ENCODE data around the gene HTT-AS.

Gene HTT-AS

DNA sequence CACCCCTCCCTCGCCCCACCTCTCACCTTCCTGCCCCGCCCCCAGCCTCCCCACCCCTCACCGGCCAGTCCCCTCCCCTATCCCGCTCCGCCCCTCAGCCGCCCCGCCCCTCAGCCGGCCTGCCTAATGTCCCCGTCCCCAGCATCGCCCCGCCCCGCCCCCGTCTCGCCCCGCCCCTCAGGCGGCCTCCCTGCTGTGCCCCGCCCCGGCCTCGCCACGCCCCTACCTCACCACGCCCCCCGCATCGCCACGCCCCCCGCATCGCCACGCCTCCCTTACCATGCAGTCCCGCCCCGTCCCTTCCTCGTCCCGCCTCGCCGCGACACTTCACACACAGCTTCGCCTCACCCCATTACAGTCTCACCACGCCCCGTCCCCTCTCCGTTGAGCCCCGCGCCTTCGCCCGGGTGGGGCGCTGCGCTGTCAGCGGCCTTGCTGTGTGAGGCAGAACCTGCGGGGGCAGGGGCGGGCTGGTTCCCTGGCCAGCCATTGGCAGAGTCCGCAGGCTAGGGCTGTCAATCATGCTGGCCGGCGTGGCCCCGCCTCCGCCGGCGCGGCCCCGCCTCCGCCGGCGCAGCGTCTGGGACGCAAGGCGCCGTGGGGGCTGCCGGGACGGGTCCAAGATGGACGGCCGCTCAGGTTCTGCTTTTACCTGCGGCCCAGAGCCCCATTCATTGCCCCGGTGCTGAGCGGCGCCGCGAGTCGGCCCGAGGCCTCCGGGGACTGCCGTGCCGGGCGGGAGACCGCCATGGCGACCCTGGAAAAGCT is at the start of gene HTT-AS, which contains the start of gene HTT:
HTT-AS (minus strand) TSS at position 461 of the 768 bp plus-strand sequence.
HTT (plus strand) TSS at position 604 of the 768 bp plus-strand sequence; CDS start at position 749, 145 bp downstream.
- Histone ChIP-seq H3K9me3 (ENCODE audit: control insufficient read depth in 5 of 5, low read length in 5 of 5) (no peaks in the 10 kb centered on the region), H3K9ac (ENCODE audit: low read length in 5 of 5) (peak within 1 kb of the TSS in 4 of 5 donors; percentile 83 to 97 (median 90)), H3K36me3 (ENCODE audit: control insufficient read depth in 5 of 5, insufficient read depth in 5 of 5, low read length in 5 of 5) (no peaks in the 10 kb centered on the region), H3K27me3 (ENCODE audit: control insufficient read depth in 5 of 5, insufficient read depth in 4 of 5, low read length in 5 of 5) (no peaks in the 10 kb centered on the region), H3K27ac (ENCODE audit: low read depth, low read length) (peak within 1 kb of the TSS; percentile 89), H3K4me1 (ENCODE audit: control insufficient read depth in 5 of 5, insufficient read depth in 5 of 5, low read length in 5 of 5) (peaks cover 0 to 32% (median 21%) of the 10 kb centered on the region in 5 donors), H3K4me3 (ENCODE audit: low read depth in 1 of 5, low read length in 5 of 5) (peak within 1 kb of the TSS; percentile 77 to 96 (median 89))

DNA sequence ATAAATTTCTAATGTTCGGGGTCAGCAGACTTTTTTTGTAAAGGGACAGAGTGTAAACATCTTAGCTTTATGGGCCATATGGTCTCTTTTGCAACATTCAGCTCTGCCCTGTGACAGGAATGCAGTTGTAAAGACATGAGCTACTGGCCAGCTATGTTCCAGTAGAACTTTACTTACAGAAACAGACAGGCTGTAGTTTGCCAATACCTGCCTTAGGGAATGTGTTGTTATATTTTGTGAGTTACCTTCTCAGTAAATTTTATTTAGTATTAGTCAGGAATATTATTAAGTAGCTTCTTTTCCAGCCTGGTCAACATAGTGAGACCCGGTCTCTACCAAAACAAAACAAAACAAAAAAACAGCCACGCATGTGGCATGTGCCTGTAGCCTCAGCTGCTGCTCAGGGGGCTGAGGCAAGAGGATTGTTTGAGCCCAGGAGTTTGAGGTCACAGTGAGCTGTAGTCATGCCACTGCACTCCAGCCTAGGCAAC is 48.9 kb upstream of the HTT-AS start:
- Histone ChIP-seq H3K27ac (ENCODE audit: low read depth, low read length) (peak overlapping the region; percentile 71), H3K36me3 (ENCODE audit: control insufficient read depth in 5 of 5, insufficient read depth in 5 of 5, low read length in 5 of 5) (peaks cover 1 to 43% (median 39%) of the 10 kb centered on the region in 5 donors), H3K9ac (ENCODE audit: low read length in 5 of 5) (no peak overlapping the region), H3K27me3 (ENCODE audit: control insufficient read depth in 5 of 5, insufficient read depth in 4 of 5, low read length in 5 of 5) (no peaks in the 10 kb centered on the region), H3K4me1 (ENCODE audit: control insufficient read depth in 5 of 5, insufficient read depth in 5 of 5, low read length in 5 of 5) (peaks cover 2 to 31% (median 28%) of the 10 kb centered on the region in 5 donors), H3K9me3 (ENCODE audit: control insufficient read depth in 5 of 5, low read length in 5 of 5) (no peaks in the 10 kb centered on the region), H3K4me3 (ENCODE audit: low read depth in 1 of 5, low read length in 5 of 5) (no peak overlapping the region)

GRCh38 chr4:3122081-3122563 is 47.8 kb upstream of the HTT-AS start:
- Histone ChIP-seq H3K9me3 (ENCODE audit: control insufficient read depth in 5 of 5, low read length in 5 of 5) (no peaks in the 10 kb centered on the region), H3K27me3 (ENCODE audit: control insufficient read depth in 5 of 5, insufficient read depth in 4 of 5, low read length in 5 of 5) (no peaks in the 10 kb centered on the region), H3K36me3 (ENCODE audit: control insufficient read depth in 5 of 5, insufficient read depth in 5 of 5, low read length in 5 of 5) (peaks cover 0 to 36% (median 31%) of the 10 kb centered on the region in 5 donors), H3K4me1 (ENCODE audit: control insufficient read depth in 5 of 5, insufficient read depth in 5 of 5, low read length in 5 of 5) (peaks cover 4 to 36% (median 33%) of the 10 kb centered on the region in 5 donors), H3K4me3 (ENCODE audit: low read depth in 1 of 5, low read length in 5 of 5) (no peak overlapping the region), H3K27ac (ENCODE audit: low read depth, low read length) (peak overlapping the region; percentile 71), H3K9ac (ENCODE audit: low read length in 5 of 5) (peak overlapping the region in 1 of 5 donors; percentile 31)

DNA sequence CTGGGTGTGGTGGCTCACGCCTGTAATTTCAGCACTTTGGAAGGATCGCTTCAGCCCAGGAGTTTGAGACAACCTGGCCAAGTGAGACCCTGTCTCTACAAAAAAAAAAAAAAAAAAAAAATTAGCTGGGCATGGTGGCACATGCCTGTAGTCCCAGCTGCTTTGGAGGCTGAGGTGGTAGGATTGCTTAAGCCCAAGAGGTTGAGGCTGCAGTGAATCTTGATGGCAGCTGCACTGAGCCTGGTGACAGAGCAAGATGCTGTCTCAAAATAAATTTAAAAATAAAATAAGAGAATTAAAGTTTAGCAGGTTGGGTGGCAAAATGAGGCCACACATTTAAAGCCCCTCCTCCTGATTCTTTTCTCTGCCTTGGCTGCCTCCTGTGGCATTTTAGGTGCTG is 47.3 kb upstream of the HTT-AS start:
- Histone ChIP-seq H3K4me1 (ENCODE audit: control insufficient read depth in 5 of 5, insufficient read depth in 5 of 5, low read length in 5 of 5) (peaks cover 4 to 42% (median 39%) of the 10 kb centered on the region in 5 donors), H3K36me3 (ENCODE audit: control insufficient read depth in 5 of 5, insufficient read depth in 5 of 5, low read length in 5 of 5) (peaks cover 0 to 34% (median 26%) of the 10 kb centered on the region in 5 donors), H3K9ac (ENCODE audit: low read length in 5 of 5) (peak overlapping the region in 1 of 5 donors; percentile 31), H3K27me3 (ENCODE audit: control insufficient read depth in 5 of 5, insufficient read depth in 4 of 5, low read length in 5 of 5) (no peaks in the 10 kb centered on the region), H3K4me3 (ENCODE audit: low read depth in 1 of 5, low read length in 5 of 5) (no peak overlapping the region), H3K9me3 (ENCODE audit: control insufficient read depth in 5 of 5, low read length in 5 of 5) (no peaks in the 10 kb centered on the region), H3K27ac (ENCODE audit: low read depth, low read length) (peak overlapping the region; percentile 71)

DNA sequence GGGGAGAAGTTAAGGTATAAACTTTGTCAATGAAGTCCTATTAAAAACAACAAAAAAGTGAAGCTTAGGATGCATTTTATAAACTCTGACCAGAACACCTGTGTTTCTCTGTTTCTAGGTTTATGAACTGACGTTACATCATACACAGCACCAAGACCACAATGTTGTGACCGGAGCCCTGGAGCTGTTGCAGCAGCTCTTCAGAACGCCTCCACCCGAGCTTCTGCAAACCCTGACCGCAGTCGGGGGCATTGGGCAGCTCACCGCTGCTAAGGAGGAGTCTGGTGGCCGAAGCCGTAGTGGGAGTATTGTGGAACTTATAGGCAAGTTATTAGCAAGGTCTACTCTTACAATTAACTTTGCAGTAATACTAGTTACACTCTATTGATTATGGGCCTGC is 46.8 kb upstream of the HTT-AS start:
- Histone ChIP-seq H3K9ac (ENCODE audit: low read length in 5 of 5) (no peak overlapping the region), H3K27ac (ENCODE audit: low read depth, low read length) (peak overlapping the region; percentile 71), H3K4me1 (ENCODE audit: control insufficient read depth in 5 of 5, insufficient read depth in 5 of 5, low read length in 5 of 5) (peaks cover 4 to 47% (median 43%) of the 10 kb centered on the region in 5 donors), H3K4me3 (ENCODE audit: low read depth in 1 of 5, low read length in 5 of 5) (no peak overlapping the region), H3K36me3 (ENCODE audit: control insufficient read depth in 5 of 5, insufficient read depth in 5 of 5, low read length in 5 of 5) (peaks cover 0 to 37% (median 30%) of the 10 kb centered on the region in 5 donors), H3K9me3 (ENCODE audit: control insufficient read depth in 5 of 5, low read length in 5 of 5) (no peaks in the 10 kb centered on the region), H3K27me3 (ENCODE audit: control insufficient read depth in 5 of 5, insufficient read depth in 4 of 5, low read length in 5 of 5) (no peaks in the 10 kb centered on the region)

DNA sequence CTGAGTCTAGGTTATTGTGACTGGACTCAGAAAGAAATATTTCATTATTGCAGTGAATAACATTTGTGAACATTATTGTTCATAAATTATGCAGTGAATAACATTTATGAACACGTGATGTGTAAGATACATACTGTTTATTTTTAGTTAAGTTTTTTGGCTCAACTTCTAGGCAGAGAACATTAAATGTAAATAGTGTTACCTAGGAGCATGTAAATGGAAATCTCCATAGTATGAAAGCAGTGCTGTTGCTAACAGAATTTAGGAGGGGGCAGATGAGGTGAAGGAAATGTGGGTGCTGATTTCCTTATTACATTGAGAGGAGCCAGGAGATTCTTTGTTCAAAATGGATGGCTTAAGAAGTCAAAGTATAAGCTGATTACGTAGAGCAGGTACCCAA is 45.1 kb upstream of the HTT-AS start:
- no peak overlapping the region for H3K4me3 ChIP-seq (ENCODE audit: low read depth in 1 of 5, low read length in 5 of 5)
- H3K9ac ChIP-seq (ENCODE audit: low read length in 5 of 5), result no peak overlapping the region
- no peaks in the 10 kb centered on the region for H3K27me3 ChIP-seq (ENCODE audit: control insufficient read depth in 5 of 5, insufficient read depth in 4 of 5, low read length in 5 of 5)
- H3K4me1 ChIP-seq (ENCODE audit: control insufficient read depth in 5 of 5, insufficient read depth in 5 of 5, low read length in 5 of 5), result peaks cover 4 to 52% (median 50%) of the 10 kb centered on the region in 5 donors
- no peaks in the 10 kb centered on the region for H3K9me3 ChIP-seq (ENCODE audit: control insufficient read depth in 5 of 5, low read length in 5 of 5)
- peaks cover 0 to 52% (median 38%) of the 10 kb centered on the region in 5 donors for H3K36me3 ChIP-seq (ENCODE audit: control insufficient read depth in 5 of 5, insufficient read depth in 5 of 5, low read length in 5 of 5)
- no peak overlapping the region for H3K27ac ChIP-seq (ENCODE audit: low read depth, low read length)

DNA sequence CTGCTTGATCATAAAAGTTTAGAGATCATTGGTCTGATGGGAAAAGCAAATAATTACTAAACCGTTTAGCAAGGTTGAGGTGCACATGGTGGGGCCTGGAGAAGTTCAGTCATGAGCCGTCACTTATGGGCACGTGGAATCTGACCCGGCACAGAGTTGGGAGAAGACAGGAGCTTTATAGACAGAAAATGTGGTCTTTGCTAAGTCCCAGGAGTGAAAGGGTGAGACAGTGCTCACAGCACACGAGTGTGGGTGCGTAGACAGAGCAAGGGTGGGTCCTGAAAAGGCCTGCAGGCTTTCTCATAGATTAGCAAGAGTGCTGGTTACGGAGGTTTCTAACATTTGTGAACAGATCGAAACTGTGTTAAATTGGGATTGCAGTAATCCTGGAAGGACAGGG is 44.0 kb upstream of the HTT-AS start:
- H3K4me3 ChIP-seq (ENCODE audit: low read depth in 1 of 5, low read length in 5 of 5), result no peak overlapping the region
- no peaks in the 10 kb centered on the region for H3K9me3 ChIP-seq (ENCODE audit: control insufficient read depth in 5 of 5, low read length in 5 of 5)
- peaks cover 4 to 43% (median 40%) of the 10 kb centered on the region in 5 donors for H3K4me1 ChIP-seq (ENCODE audit: control insufficient read depth in 5 of 5, insufficient read depth in 5 of 5, low read length in 5 of 5)
- peak overlapping the region in 1 of 5 donors; percentile 4 for H3K9ac ChIP-seq (ENCODE audit: low read length in 5 of 5)
- H3K27ac ChIP-seq (ENCODE audit: low read depth, low read length), result no peak overlapping the region
- peaks cover 0 to 55% (median 41%) of the 10 kb centered on the region in 5 donors for H3K36me3 ChIP-seq (ENCODE audit: control insufficient read depth in 5 of 5, insufficient read depth in 5 of 5, low read length in 5 of 5)
- H3K27me3 ChIP-seq (ENCODE audit: control insufficient read depth in 5 of 5, insufficient read depth in 4 of 5, low read length in 5 of 5), result no peaks in the 10 kb centered on the region

- Histone ChIP-seq H3K4me3 (ENCODE audit: low read depth in 1 of 5, low read length in 5 of 5) (no peak overlapping the region), H3K4me1 (ENCODE audit: control insufficient read depth in 5 of 5, insufficient read depth in 5 of 5, low read length in 5 of 5) (peaks cover 2 to 39% (median 27%) of the 10 kb centered on the region in 5 donors), H3K27ac (ENCODE audit: low read depth, low read length) (peak overlapping the region; percentile 45), H3K9me3 (ENCODE audit: control insufficient read depth in 5 of 5, low read length in 5 of 5) (no peaks in the 10 kb centered on the region), H3K36me3 (ENCODE audit: control insufficient read depth in 5 of 5, insufficient read depth in 5 of 5, low read length in 5 of 5) (peaks cover 9 to 63% (median 41%) of the 10 kb centered on the region in 5 donors), H3K27me3 (ENCODE audit: control insufficient read depth in 5 of 5, insufficient read depth in 4 of 5, low read length in 5 of 5) (no peaks in the 10 kb centered on the region), H3K9ac (ENCODE audit: low read length in 5 of 5) (no peak overlapping the region)
Measured at GRCh38 chr4:3116955-3117354, 42.6 kb upstream of the HTT-AS start.

GRCh38 chr4:3115637-3116270 is 41.4 kb upstream of the HTT-AS start:
- H3K36me3 ChIP-seq (ENCODE audit: control insufficient read depth in 5 of 5, insufficient read depth in 5 of 5, low read length in 5 of 5), result peaks cover 11 to 60% (median 31%) of the 10 kb centered on the region in 5 donors
- H3K27me3 ChIP-seq (ENCODE audit: control insufficient read depth in 5 of 5, insufficient read depth in 4 of 5, low read length in 5 of 5), result no peaks in the 10 kb centered on the region
- no peaks in the 10 kb centered on the region for H3K9me3 ChIP-seq (ENCODE audit: control insufficient read depth in 5 of 5, low read length in 5 of 5)
- H3K27ac ChIP-seq (ENCODE audit: low read depth, low read length), result peak overlapping the region; percentile 47
- H3K4me3 ChIP-seq (ENCODE audit: low read depth in 1 of 5, low read length in 5 of 5), result peak overlapping the region in 2 of 5 donors; percentile 6
- H3K9ac ChIP-seq (ENCODE audit: low read length in 5 of 5), result no peak overlapping the region
- peaks cover 2 to 37% (median 25%) of the 10 kb centered on the region in 5 donors for H3K4me1 ChIP-seq (ENCODE audit: control insufficient read depth in 5 of 5, insufficient read depth in 5 of 5, low read length in 5 of 5)

Measured in subcutaneous abdominal adipose tissue (tissue), 5 donors.